ENCODE measurements around the gene C3orf22. TPM values are rescaled to one million over a fixed set of nuclear protein-coding genes. Genes with fewer than 3 reads are reported as not detected.

The C3orf22 gene
- total and polyA plus RNA-seq, 7 donors, result 0.12 TPM; not detected in 6

DNA sequence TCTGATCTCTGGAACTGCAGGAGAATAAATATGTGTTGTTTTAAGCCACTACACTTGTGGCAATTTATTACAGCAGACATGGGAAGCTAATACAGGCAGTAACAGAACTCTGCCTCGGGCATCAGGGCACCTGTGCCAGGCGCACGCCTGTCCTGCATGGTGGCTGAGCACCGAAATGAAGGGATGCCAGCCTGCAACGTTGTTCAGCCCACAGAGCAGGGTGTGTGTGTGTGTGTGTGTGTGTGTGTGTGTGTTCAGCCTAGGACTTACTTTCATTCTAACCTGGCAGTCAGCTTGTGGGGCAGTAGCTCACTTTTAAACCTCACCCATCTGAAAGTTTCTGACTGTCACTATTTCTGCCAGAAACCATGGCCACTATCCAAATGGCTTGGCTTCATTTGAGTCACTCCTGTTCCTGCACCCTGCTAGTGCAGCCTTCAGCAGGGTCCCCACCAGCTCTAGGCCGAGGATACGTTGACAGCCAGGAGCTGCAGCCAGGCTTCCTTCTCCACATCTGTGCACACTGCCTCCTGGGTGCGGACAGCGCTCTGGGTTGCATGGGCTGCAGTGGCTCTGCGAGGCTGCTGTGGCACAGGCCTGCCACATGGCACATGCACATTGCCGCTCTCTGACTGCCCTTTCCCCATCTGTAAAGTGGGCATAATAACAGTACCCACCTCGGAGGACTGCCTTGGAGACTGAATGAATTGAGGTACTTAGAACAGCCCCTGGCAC lies 45.6 kb downstream of the C3orf22 start:
- no peak overlapping the region for H3K27ac ChIP-seq
- intact Hi-C loops (cut with DNase I), result no loop called here
- H3K4me3 ChIP-seq, result no peak overlapping the region
- DNase-seq (peak in 1 of 2 donors; percentile 34), ATAC-seq (peak in 2 of 4 donors; percentile 22 to 47)
- peaks cover 5% of the 10 kb centered on the region for H3K4me1 ChIP-seq
- no peak for TF ChIP-seq CTCF (IDR thresholded peaks at IDR 0.05)
- H3K9me3 ChIP-seq, result no peaks in the 10 kb centered on the region
- H3K36me3 ChIP-seq (ENCODE audit: insufficient read depth in 1 of 2, low read depth in 1 of 2), result no peaks in the 10 kb centered on the region
- no peaks in the 10 kb centered on the region for H3K27me3 ChIP-seq (ENCODE audit: insufficient read depth in 3 of 3, low read length in 2 of 3)
- 61 to 75% (median 64%) methylated on average over 12 of the region's 12 CpGs for WGBS, 3 donors

DNA sequence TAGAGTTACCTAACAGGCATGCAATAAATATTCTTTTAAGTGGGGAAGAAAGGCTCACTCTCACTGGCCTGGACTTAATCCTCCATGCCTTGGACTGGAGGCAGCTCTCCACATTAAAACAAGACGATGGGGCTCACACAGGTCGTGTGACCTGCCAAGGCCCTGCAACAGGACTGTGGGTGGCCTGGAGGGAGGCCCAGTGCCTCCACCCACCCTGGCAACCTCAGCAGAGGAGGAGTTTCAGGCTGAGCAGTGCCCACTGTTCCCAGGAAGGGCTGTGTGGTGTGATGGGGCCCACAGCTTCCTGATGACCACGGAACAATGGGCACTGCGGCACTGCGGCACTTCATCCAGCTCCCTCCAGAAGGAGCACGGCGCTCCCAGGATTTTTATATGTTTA lies 46.7 kb downstream of the C3orf22 start:
- peak in 3 of 4 donors; percentile 37 to 52 (median 48) for ATAC-seq
- peak; percentile 5 to 43 for DNase-seq
- H3K27me3 ChIP-seq (ENCODE audit: insufficient read depth in 3 of 3, low read length in 2 of 3), result no peaks in the 10 kb centered on the region

GRCh38 chr3:126511291-126511690 lies 47.4 kb downstream of the C3orf22 start:
- ATAC-seq (peak in 2 of 4 donors; percentile 37 to 41), DNase-seq (no peak)
- no peak for TF ChIP-seq CTCF (IDR thresholded peaks at IDR 0.05)
- intact Hi-C loops (cut with DNase I), result no loop called here
- Histone ChIP-seq H3K36me3 (ENCODE audit: insufficient read depth in 1 of 2, low read depth in 1 of 2) (no peaks in the 10 kb centered on the region), H3K4me3 (no peak overlapping the region), H3K4me1 (peaks cover 5% of the 10 kb centered on the region), H3K9me3 (no peaks in the 10 kb centered on the region), H3K27ac (no peak overlapping the region), H3K27me3 (ENCODE audit: insufficient read depth in 3 of 3, low read length in 2 of 3) (no peaks in the 10 kb centered on the region)
- WGBS, 3 donors, result 57 to 67% (median 65%) methylated on average over 7 of the region's 7 CpGs

More for the DNA sequence above, 46.7 kb downstream of the C3orf22 start:
- Histone ChIP-seq H3K27ac (no peak overlapping the region), H3K4me1 (peaks cover 5% of the 10 kb centered on the region), H3K4me3 (no peak overlapping the region), H3K9me3 (no peaks in the 10 kb centered on the region), H3K36me3 (ENCODE audit: insufficient read depth in 1 of 2, low read depth in 1 of 2) (no peaks in the 10 kb centered on the region)
- 47 to 57% (median 56%) methylated on average over 7 of the region's 7 CpGs for WGBS, 3 donors
- TF ChIP-seq CTCF (IDR thresholded peaks at IDR 0.05), result no peak
- intact Hi-C loops (cut with DNase I), result no loop called here

DNA sequence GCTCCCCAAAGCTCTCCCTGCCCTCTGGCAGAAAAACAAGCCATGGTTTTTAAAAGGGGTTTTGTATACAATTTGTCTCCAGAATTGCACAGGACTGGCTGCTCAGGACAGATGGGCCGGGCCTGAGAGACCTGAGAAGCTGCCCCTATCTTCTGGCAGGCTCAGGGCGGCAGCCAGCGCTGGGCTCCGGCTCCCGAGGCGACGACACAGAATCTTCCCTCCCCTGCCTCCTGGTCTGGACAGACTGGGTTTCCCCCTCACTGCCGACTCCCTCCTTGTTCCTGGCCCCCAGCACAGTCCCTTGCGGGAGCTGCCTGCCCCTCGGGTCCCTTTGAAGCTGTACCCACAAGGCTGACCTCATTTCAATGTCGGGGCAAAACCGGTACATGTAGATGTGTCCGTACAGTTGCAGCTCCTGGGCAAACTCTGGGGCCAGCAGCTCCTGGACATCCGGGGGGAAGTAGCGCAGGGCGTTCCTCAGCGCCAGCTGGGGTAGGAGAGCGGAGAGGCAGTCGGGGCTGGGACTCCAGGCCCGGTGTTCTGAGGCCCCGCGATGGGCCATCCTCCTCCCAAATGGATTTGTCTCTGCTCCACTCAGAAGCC lies 48.3 kb downstream of the C3orf22 start:
- Histone ChIP-seq H3K27me3 (ENCODE audit: insufficient read depth in 3 of 3, low read length in 2 of 3) (no peaks in the 10 kb centered on the region), H3K9me3 (no peaks in the 10 kb centered on the region), H3K4me3 (no peak overlapping the region), H3K4me1 (peaks cover 5% of the 10 kb centered on the region), H3K27ac (no peak overlapping the region), H3K36me3 (ENCODE audit: insufficient read depth in 1 of 2, low read depth in 1 of 2) (no peaks in the 10 kb centered on the region)
- TF ChIP-seq CTCF (IDR thresholded peaks at IDR 0.05), result no peak
- ATAC-seq (no peak), DNase-seq (peak; percentile 7 to 32)
- 70 to 78% (median 70%) methylated on average over 22 of the region's 22 CpGs for WGBS, 3 donors
- intact Hi-C loops (cut with DNase I), result no loop called here

Measured in psoas muscle (tissue), 8 donors.